Measurements from ENCODE around the gene SNX11. TPM values are rescaled to one million over a fixed set of nuclear protein-coding genes. Genes with fewer than 3 reads are reported as not detected.
A peak's percentile ranks its signal among the peaks of the same experiment; 100 is the strongest.

Gene SNX11
- total and polyA plus RNA-seq, 4 donors = 6.4 to 11.4 (median 8.5) TPM

- no peak for DNase-seq (ENCODE audit: low spot score)
- Histone ChIP-seq H3K9me3 (ENCODE audit: control insufficient read depth in 4 of 4, low read length in 3 of 4) (no peaks in the 10 kb centered on the region), H3K36me3 (ENCODE audit: control insufficient read depth in 4 of 4, insufficient read depth in 3 of 4, low read depth in 1 of 4, low read length in 3 of 4) (peaks cover 0 to 2% (median 0%) of the 10 kb centered on the region in 4 donors), H3K4me1 (ENCODE audit: control insufficient read depth in 4 of 4, insufficient read depth in 4 of 4, low read length in 3 of 4) (no peaks in the 10 kb centered on the region), H3K27me3 (ENCODE audit: control insufficient read depth in 4 of 4, insufficient read depth in 4 of 4, low read length in 3 of 4) (no peaks in the 10 kb centered on the region), H3K4me3 (ENCODE audit: low read depth in 1 of 3, low read length in 3 of 3) (no peak overlapping the region), H3K9ac (ENCODE audit: low read depth in 1 of 2, low read length in 2 of 2) (no peak overlapping the region), H3K27ac (ENCODE audit: low read depth in 1 of 2, low read length in 2 of 2) (no peak overlapping the region)
- 83% methylated on average over 5 of the region's 5 CpGs for WGBS
- TF ChIP-seq, protein P1, sequence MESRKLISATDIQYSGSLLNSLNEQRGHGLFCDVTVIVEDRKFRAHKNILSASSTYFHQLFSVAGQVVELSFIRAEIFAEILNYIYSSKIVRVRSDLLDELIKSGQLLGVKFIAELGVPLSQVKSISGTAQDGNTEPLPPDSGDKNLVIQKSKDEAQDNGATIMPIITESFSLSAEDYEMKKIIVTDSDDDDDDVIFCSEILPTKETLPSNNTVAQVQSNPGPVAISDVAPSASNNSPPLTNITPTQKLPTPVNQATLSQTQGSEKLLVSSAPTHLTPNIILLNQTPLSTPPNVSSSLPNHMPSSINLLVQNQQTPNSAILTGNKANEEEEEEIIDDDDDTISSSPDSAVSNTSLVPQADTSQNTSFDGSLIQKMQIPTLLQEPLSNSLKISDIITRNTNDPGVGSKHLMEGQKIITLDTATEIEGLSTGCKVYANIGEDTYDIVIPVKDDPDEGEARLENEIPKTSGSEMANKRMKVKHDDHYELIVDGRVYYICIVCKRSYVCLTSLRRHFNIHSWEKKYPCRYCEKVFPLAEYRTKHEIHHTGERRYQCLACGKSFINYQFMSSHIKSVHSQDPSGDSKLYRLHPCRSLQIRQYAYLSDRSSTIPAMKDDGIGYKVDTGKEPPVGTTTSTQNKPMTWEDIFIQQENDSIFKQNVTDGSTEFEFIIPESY (IDR thresholded peaks at IDR 0.05) = no peak
- TF ChIP-seq YY1 (IDR thresholded peaks at IDR 0.05) (no peak), SP1 (IDR thresholded peaks at IDR 0.05) (no peak), JUND (IDR thresholded peaks at IDR 0.05) (no peak), NR2F2 (IDR thresholded peaks at IDR 0.05) (no peak), HNF4G (IDR thresholded peaks at IDR 0.05) (no peak), EGR1 (IDR thresholded peaks at IDR 0.05; ENCODE audit: low read depth in 2 of 2) (no peak), RAD21 (IDR thresholded peaks at IDR 0.05) (no peak), FOXA2 (IDR thresholded peaks at IDR 0.05) (no peak), CTCF (IDR thresholded peaks at IDR 0.05; ENCODE audit: low read depth, low read length, missing input control) (no peak), HNF4A (conservative IDR thresholded peaks at IDR 0.05) (no peak), TAF1 (conservative IDR thresholded peaks at IDR 0.05) (no peak), GABPA (IDR thresholded peaks at IDR 0.05 in 1 of 2, conservative IDR thresholded peaks at IDR 0.05 in 1 of 2) (no peak)
- TF ChIP-seq, protein P2, sequence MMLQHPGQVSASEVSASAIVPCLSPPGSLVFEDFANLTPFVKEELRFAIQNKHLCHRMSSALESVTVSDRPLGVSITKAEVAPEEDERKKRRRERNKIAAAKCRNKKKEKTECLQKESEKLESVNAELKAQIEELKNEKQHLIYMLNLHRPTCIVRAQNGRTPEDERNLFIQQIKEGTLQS (IDR thresholded peaks at IDR 0.05) = no peak
Measured at GRCh38 chr17:48132385-48132784, 24.8 kb downstream of the SNX11 start.

DNA sequence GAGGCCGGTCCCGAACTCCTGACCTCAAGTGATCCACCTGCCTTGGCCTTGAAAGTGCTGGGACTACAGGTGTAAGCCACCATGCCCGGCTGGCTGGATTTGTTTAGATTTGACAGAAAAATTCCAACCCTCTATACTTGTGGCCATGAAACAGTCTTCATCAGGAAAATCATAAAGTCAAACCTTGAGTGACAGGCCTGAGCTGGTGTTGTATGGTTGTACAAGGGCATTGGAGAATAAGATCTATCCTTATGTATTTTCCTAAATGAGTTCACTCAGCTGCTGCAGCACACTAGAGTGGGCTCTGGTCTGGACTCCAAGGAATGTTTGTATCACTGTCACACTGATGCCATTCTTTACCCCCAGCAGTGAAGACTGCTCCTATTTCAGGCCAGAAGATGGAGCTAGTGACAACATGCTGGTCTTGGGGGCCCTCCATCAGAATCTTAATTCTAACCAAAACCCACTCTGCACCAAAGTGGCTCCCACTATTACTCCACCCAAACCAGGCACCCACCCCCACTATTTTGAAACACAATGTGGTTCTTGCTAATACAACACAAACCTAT lies 27.4 kb downstream of the SNX11 start:
- WGBS = 92% methylated on average over 3 of the region's 3 CpGs
- Histone ChIP-seq H3K4me1 (ENCODE audit: control insufficient read depth in 4 of 4, insufficient read depth in 4 of 4, low read length in 3 of 4) (no peaks in the 10 kb centered on the region), H3K4me3 (ENCODE audit: low read depth in 1 of 3, low read length in 3 of 3) (no peak overlapping the region), H3K36me3 (ENCODE audit: control insufficient read depth in 4 of 4, insufficient read depth in 3 of 4, low read depth in 1 of 4, low read length in 3 of 4) (peaks cover 0 to 2% (median 0%) of the 10 kb centered on the region in 4 donors), H3K9ac (ENCODE audit: low read depth in 1 of 2, low read length in 2 of 2) (no peak overlapping the region), H3K27ac (ENCODE audit: low read depth in 1 of 2, low read length in 2 of 2) (no peak overlapping the region), H3K27me3 (ENCODE audit: control insufficient read depth in 4 of 4, insufficient read depth in 4 of 4, low read length in 3 of 4) (no peaks in the 10 kb centered on the region), H3K9me3 (ENCODE audit: control insufficient read depth in 4 of 4, low read length in 3 of 4) (no peaks in the 10 kb centered on the region)
- no peak for TF ChIP-seq GABPA (IDR thresholded peaks at IDR 0.05 in 1 of 2, conservative IDR thresholded peaks at IDR 0.05 in 1 of 2)
- no peak for TF ChIP-seq FOXA1 (IDR thresholded peaks at IDR 0.05)
- no peak for TF ChIP-seq NR2F2 (IDR thresholded peaks at IDR 0.05)
- no peak for TF ChIP-seq JUND (IDR thresholded peaks at IDR 0.05)
- TF ChIP-seq SP1 (IDR thresholded peaks at IDR 0.05) = no peak
- no peak for TF ChIP-seq YY1 (IDR thresholded peaks at IDR 0.05)
- TF ChIP-seq, protein P1 (IDR thresholded peaks at IDR 0.05) = no peak
- peak in 1 of 2 donors; percentile 21 for TF ChIP-seq RAD21 (IDR thresholded peaks at IDR 0.05)
- no peak for DNase-seq (ENCODE audit: low spot score)

All from liver (tissue), 9 donors.